Measurements from ENCODE around the gene FAM98B.
"Not testable (repeated sequence)": the region's sequence is repeated elsewhere in the genome, so short reads cannot be mapped to it uniquely, and the experiment has no call there.

The FAM98B gene

GRCh38 chr15:38436993-38437392 lies 16.9 kb upstream of the FAM98B start:
- Histone ChIP-seq H3K9me3 (ENCODE audit: control insufficient read depth, low read length) (peaks cover 3% of the 10 kb centered on the region), H3K4me3 (ENCODE audit: low read length) (no peak overlapping the region), H3K4me1 (ENCODE audit: control insufficient read depth, insufficient read depth, low read length) (peaks cover 9% of the 10 kb centered on the region), H3K9ac (ENCODE audit: low read length) (no peak overlapping the region), H3K27me3 (replicated peaks; ENCODE audit: control insufficient read depth, insufficient read depth, low read length) (no peaks in the 10 kb centered on the region), H3K36me3 (ENCODE audit: control insufficient read depth, insufficient read depth, low read length, severe bottlenecking) (no peaks in the 10 kb centered on the region)
- DNase-seq (ENCODE audit: low read depth) = no peak

GRCh38 chr15:38437603-38438002 lies 16.3 kb upstream of the FAM98B start:
- not testable (repeated sequence) for H3K36me3 ChIP-seq (ENCODE audit: control insufficient read depth, insufficient read depth, low read length, severe bottlenecking); H3K9me3 ChIP-seq (ENCODE audit: control insufficient read depth, low read length); H3K27me3 ChIP-seq (replicated peaks; ENCODE audit: control insufficient read depth, insufficient read depth, low read length); H3K4me3 ChIP-seq (ENCODE audit: low read length); H3K4me1 ChIP-seq (ENCODE audit: control insufficient read depth, insufficient read depth, low read length); H3K9ac ChIP-seq (ENCODE audit: low read length); DNase-seq (ENCODE audit: low read depth)

DNA sequence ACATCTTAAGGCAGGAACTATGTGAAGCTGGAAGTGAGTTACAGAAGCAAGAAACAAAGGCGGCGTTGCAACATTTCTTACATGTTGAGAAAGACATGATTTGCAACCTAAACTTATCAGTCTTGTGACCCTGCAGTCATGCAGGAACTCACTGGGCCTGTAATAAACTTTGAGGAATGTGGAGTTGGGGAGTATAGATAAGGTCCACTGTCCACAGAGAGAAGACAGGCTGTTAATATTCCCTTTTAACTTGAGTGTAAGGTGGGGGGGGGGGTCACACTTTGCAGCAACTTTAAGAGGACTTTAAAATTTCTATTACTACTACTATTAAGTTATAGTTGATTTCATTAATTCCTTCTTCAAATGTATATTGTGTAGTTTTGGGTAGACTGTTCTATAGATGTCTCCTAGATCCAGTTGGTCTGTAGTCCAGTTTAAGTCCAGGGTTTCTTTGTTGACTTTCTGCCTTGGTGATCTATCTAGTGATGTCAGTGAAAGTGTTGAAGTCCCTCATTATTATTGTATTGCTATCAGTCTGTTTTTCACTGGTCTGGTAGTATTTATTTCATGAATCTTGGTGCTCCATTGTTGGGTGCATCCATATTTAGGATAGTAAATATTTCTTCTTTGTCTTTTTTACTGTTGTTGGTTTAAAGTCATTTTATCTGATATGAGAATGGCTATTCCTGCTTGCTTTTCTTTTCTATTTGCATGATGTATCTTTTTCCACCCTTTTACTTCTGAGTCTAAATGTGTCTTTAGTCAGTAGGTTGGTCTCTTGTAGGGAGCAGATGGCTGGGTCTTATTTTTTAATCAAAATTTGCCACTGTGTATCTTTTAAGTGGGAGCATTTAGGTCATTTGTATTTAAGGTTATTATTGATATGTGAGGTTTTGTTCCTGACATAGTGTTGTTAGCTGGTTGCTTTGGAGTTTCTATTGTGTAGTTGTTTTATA lies 15.6 kb upstream of the FAM98B start:
- H3K4me1 ChIP-seq (ENCODE audit: control insufficient read depth, insufficient read depth, low read length) = peaks cover 9% of the 10 kb centered on the region
- peak; percentile 10 for DNase-seq (ENCODE audit: low read depth)
- no peaks in the 10 kb centered on the region for H3K36me3 ChIP-seq (ENCODE audit: control insufficient read depth, insufficient read depth, low read length, severe bottlenecking)
- H3K9me3 ChIP-seq (ENCODE audit: control insufficient read depth, low read length) = peaks cover 3% of the 10 kb centered on the region
- no peak overlapping the region for H3K9ac ChIP-seq (ENCODE audit: low read length)
- H3K4me3 ChIP-seq (ENCODE audit: low read length) = no peak overlapping the region
- no peaks in the 10 kb centered on the region for H3K27me3 ChIP-seq (replicated peaks; ENCODE audit: control insufficient read depth, insufficient read depth, low read length)

- Histone ChIP-seq H3K9ac (ENCODE audit: low read length) (no peak overlapping the region), H3K36me3 (ENCODE audit: control insufficient read depth, insufficient read depth, low read length, severe bottlenecking) (no peaks in the 10 kb centered on the region), H3K27me3 (replicated peaks; ENCODE audit: control insufficient read depth, insufficient read depth, low read length) (no peaks in the 10 kb centered on the region), H3K9me3 (ENCODE audit: control insufficient read depth, low read length) (peaks cover 3% of the 10 kb centered on the region), H3K4me3 (ENCODE audit: low read length) (peak overlapping the region; percentile 45), H3K4me1 (ENCODE audit: control insufficient read depth, insufficient read depth, low read length) (peaks cover 9% of the 10 kb centered on the region)
- DNase-seq (ENCODE audit: low read depth) = peak; percentile 73
Measured at GRCh38 chr15:38440353-38441129, 13.4 kb upstream of the FAM98B start.

DNA sequence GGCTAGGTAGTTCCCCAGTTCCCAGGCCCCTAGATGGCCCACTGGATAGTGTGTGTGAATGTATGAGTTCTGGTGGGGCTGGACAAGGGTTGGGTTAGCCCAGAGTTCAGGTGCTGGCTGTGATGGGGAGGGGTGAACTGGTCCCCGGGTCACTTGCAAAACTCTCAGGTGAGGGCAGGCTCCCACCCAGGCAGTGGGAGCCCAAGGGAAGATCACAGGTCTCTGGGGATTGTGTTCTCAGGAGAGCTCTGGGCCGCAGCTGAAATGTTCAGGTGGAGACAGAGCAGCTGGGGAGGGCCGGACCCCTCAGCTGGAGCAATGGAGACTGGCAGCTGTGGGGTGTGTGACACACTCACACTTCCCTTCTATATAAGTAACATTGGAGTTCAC lies 12.8 kb upstream of the FAM98B start:
- H3K9me3 ChIP-seq (ENCODE audit: control insufficient read depth, low read length) = peaks cover 3% of the 10 kb centered on the region
- no peaks in the 10 kb centered on the region for H3K36me3 ChIP-seq (ENCODE audit: control insufficient read depth, insufficient read depth, low read length, severe bottlenecking)
- no peaks in the 10 kb centered on the region for H3K27me3 ChIP-seq (replicated peaks; ENCODE audit: control insufficient read depth, insufficient read depth, low read length)
- H3K4me3 ChIP-seq (ENCODE audit: low read length) = no peak overlapping the region
- H3K9ac ChIP-seq (ENCODE audit: low read length) = no peak overlapping the region
- peaks cover 9% of the 10 kb centered on the region for H3K4me1 ChIP-seq (ENCODE audit: control insufficient read depth, insufficient read depth, low read length)
- DNase-seq (ENCODE audit: low read depth) = no peak

DNA sequence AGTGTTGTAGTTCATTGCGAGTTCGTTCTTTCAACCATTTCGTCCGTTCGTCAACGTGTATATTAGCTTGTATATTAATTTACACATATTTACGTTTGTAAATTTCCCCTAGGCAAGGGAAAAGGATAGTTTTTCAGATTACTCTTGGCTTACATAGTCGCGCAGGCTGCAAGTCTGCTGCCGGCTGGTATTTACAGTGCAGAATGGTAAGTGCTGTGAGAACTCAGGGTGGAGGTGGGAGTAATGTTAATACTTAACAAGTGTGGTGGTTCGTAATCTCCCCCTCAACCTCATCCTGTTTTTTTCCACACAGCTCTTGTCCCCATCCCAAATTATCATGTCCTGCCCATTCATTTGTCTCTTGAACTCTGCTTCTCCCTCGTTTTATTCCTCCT lies 766 bp downstream of the FAM98B start:
- Histone ChIP-seq H3K9ac (ENCODE audit: low read length) (peak overlapping the region; percentile 97), H3K36me3 (ENCODE audit: control insufficient read depth, insufficient read depth, low read length, severe bottlenecking) (no peaks in the 10 kb centered on the region), H3K4me3 (ENCODE audit: low read length) (peak overlapping the region; percentile 89), H3K27me3 (replicated peaks; ENCODE audit: control insufficient read depth, insufficient read depth, low read length) (no peaks in the 10 kb centered on the region), H3K4me1 (ENCODE audit: control insufficient read depth, insufficient read depth, low read length) (peaks cover 10% of the 10 kb centered on the region), H3K9me3 (ENCODE audit: control insufficient read depth, low read length) (no peaks in the 10 kb centered on the region)
- DNase-seq (ENCODE audit: low read depth) = peak; percentile 59

GRCh38 chr15:38455092-38455491 lies 1.2 kb downstream of the FAM98B start:
- H3K9me3 ChIP-seq (ENCODE audit: control insufficient read depth, low read length) = no peaks in the 10 kb centered on the region
- peak; percentile 27 for DNase-seq (ENCODE audit: low read depth)
- H3K4me3 ChIP-seq (ENCODE audit: low read length) = peak overlapping the region; percentile 89
- H3K36me3 ChIP-seq (ENCODE audit: control insufficient read depth, insufficient read depth, low read length, severe bottlenecking) = no peaks in the 10 kb centered on the region
- peaks cover 10% of the 10 kb centered on the region for H3K4me1 ChIP-seq (ENCODE audit: control insufficient read depth, insufficient read depth, low read length)
- H3K9ac ChIP-seq (ENCODE audit: low read length) = peak overlapping the region; percentile 97
- no peaks in the 10 kb centered on the region for H3K27me3 ChIP-seq (replicated peaks; ENCODE audit: control insufficient read depth, insufficient read depth, low read length)

- Histone ChIP-seq H3K4me1 (ENCODE audit: control insufficient read depth, insufficient read depth, low read length) (peaks cover 10% of the 10 kb centered on the region), H3K4me3 (ENCODE audit: low read length) (no peak overlapping the region), H3K36me3 (ENCODE audit: control insufficient read depth, insufficient read depth, low read length, severe bottlenecking) (no peaks in the 10 kb centered on the region), H3K27me3 (replicated peaks; ENCODE audit: control insufficient read depth, insufficient read depth, low read length) (no peaks in the 10 kb centered on the region), H3K9me3 (ENCODE audit: control insufficient read depth, low read length) (no peaks in the 10 kb centered on the region), H3K9ac (ENCODE audit: low read length) (no peak overlapping the region)
- DNase-seq (ENCODE audit: low read depth) = no peak
Measured at GRCh38 chr15:38458646-38459045, 4.7 kb downstream of the FAM98B start.

- H3K36me3 ChIP-seq (ENCODE audit: control insufficient read depth, insufficient read depth, low read length, severe bottlenecking) = no peaks in the 10 kb centered on the region
- no peak overlapping the region for H3K4me3 ChIP-seq (ENCODE audit: low read length)
- peaks cover 10% of the 10 kb centered on the region for H3K4me1 ChIP-seq (ENCODE audit: control insufficient read depth, insufficient read depth, low read length)
- H3K9me3 ChIP-seq (ENCODE audit: control insufficient read depth, low read length) = no peaks in the 10 kb centered on the region
- no peak overlapping the region for H3K9ac ChIP-seq (ENCODE audit: low read length)
- no peak for DNase-seq (ENCODE audit: low read depth)
- H3K27me3 ChIP-seq (replicated peaks; ENCODE audit: control insufficient read depth, insufficient read depth, low read length) = no peaks in the 10 kb centered on the region
Measured at GRCh38 chr15:38459480-38459879, 5.6 kb downstream of the FAM98B start.

DNA sequence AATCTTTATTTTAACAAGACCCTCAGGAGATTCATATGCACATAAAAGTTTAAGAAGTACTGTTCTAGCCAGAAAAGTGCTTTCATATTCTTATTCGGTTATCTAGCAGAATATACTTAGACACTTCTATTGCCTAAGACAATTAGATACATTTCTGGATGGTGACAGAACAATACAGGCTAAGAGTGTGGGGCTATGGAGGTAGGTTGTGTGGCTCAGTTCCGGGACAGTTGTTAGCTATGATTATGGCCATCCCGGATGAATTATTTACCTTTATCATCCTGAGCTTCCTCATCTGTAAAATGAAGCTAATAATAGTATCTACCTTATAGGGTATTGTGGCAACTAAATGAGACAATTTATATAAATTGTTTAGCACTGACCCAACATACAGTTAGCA lies 6.6 kb downstream of the FAM98B start:
- Histone ChIP-seq H3K4me1 (ENCODE audit: control insufficient read depth, insufficient read depth, low read length) (peaks cover 3% of the 10 kb centered on the region), H3K36me3 (ENCODE audit: control insufficient read depth, insufficient read depth, low read length, severe bottlenecking) (no peaks in the 10 kb centered on the region), H3K9me3 (ENCODE audit: control insufficient read depth, low read length) (no peaks in the 10 kb centered on the region), H3K27me3 (replicated peaks; ENCODE audit: control insufficient read depth, insufficient read depth, low read length) (no peaks in the 10 kb centered on the region), H3K4me3 (ENCODE audit: low read length) (no peak overlapping the region), H3K9ac (ENCODE audit: low read length) (no peak overlapping the region)
- DNase-seq (ENCODE audit: low read depth) = no peak

GRCh38 chr15:38461066-38461833 lies 7.3 kb downstream of the FAM98B start:
- Histone ChIP-seq H3K9ac (ENCODE audit: low read length) (no peak overlapping the region), H3K4me1 (ENCODE audit: control insufficient read depth, insufficient read depth, low read length) (no peaks in the 10 kb centered on the region), H3K9me3 (ENCODE audit: control insufficient read depth, low read length) (no peaks in the 10 kb centered on the region), H3K36me3 (ENCODE audit: control insufficient read depth, insufficient read depth, low read length, severe bottlenecking) (no peaks in the 10 kb centered on the region), H3K4me3 (ENCODE audit: low read length) (no peak overlapping the region), H3K27me3 (replicated peaks; ENCODE audit: control insufficient read depth, insufficient read depth, low read length) (no peaks in the 10 kb centered on the region)
- DNase-seq (ENCODE audit: low read depth) = peak; percentile 59

All from adipocyte (in vitro differentiated cells).